ENCODE measurements around the gene ME3. TPM values are rescaled to one million over a fixed set of nuclear protein-coding genes. Genes with fewer than 3 reads are reported as not detected.

The ME3 gene
- total RNA-seq, 1 donor from 2014 or later: 28.5 TPM

DNA sequence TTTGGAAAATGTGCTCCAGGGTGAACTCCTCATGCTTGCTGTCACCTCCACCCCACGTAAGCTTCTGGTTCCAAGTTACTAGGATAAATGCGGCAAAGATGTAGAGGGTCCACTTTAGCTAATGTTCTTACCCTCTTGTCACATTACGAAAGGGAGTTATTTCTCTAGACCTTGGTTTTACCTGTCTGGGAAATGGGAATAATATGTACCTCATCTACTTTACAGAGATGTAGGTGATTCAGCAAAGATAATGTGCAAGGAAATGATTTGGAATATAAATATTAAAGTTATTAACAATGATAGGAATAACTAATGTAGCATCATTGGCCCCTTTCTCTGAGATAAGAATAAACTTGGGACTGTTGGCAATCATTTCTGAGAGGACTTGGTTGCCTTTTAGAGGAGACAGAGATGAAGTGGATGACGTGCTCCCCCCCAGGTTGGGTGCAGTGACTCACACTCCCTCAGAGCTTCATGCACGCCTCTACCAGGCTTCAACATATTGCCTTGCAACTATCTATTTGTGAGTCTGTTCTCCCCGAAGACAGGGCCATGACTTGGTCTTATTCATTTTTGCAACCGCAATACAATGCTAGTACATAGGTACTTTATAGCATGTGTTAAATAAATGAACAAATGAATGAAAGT lies 97.1 kb downstream of the ME3 start:
- H3K36me3 ChIP-seq: no peaks in the 10 kb centered on the region
- peaks cover 45% of the 10 kb centered on the region for H3K4me1 ChIP-seq
- H3K4me3 ChIP-seq: no peak overlapping the region
- DNase-seq (ENCODE audit: extremely low spot score in 2 of 2): no peak
- H3K27me3 ChIP-seq: no peaks in the 10 kb centered on the region
- intact Hi-C loops (cut with DNase I): no loop called here
- no peak for TF ChIP-seq POLR2AphosphoS5 (IDR thresholded peaks at IDR 0.05; ENCODE audit: insufficient read depth in 1 of 2, low read depth in 1 of 2)
- TF ChIP-seq POLR2A (IDR thresholded peaks at IDR 0.05): no peak
- TF ChIP-seq, protein P1, sequence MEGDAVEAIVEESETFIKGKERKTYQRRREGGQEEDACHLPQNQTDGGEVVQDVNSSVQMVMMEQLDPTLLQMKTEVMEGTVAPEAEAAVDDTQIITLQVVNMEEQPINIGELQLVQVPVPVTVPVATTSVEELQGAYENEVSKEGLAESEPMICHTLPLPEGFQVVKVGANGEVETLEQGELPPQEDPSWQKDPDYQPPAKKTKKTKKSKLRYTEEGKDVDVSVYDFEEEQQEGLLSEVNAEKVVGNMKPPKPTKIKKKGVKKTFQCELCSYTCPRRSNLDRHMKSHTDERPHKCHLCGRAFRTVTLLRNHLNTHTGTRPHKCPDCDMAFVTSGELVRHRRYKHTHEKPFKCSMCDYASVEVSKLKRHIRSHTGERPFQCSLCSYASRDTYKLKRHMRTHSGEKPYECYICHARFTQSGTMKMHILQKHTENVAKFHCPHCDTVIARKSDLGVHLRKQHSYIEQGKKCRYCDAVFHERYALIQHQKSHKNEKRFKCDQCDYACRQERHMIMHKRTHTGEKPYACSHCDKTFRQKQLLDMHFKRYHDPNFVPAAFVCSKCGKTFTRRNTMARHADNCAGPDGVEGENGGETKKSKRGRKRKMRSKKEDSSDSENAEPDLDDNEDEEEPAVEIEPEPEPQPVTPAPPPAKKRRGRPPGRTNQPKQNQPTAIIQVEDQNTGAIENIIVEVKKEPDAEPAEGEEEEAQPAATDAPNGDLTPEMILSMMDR (IDR thresholded peaks at IDR 0.05): no peak
- no peaks in the 10 kb centered on the region for H3K9me3 ChIP-seq
- no peak overlapping the region for H3K27ac ChIP-seq

DNA sequence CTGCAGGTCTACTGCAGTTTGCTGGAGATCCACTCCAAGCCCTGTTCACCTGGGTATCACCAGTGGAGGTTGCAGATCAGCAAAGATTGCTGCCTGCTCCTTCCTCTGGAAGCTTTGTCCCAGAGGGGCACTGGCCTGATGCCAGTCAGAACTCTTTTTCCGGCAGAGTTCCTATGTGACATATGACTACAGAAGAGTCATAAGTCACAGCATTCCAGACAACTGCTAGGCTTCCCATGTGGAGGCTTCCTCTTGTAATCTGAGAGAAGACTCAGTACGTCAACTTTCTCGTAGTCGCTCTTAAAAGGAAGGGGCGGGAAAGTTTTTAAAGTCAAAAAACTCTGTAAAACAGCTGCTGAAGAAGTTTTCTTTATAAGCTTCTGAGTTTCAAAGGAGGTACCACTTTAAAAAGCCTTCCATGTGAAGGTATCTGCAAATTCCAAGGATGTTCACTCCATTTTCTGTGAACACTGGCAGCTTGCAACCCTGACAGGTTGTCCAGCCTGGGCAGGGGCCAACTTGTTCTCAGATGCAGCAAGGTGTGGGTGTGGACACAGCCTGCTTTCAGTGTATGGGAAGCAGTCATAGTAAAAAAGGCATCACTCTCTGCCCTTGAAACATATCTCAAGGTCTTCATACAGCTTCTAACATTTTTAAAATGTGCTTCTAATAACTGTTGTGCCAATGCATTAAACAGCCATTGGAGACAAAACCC lies 97.8 kb downstream of the ME3 start:
- peaks cover 45% of the 10 kb centered on the region for H3K4me1 ChIP-seq
- intact Hi-C loops (cut with DNase I): no loop called here
- no peak for DNase-seq (ENCODE audit: extremely low spot score in 2 of 2)

DNA sequence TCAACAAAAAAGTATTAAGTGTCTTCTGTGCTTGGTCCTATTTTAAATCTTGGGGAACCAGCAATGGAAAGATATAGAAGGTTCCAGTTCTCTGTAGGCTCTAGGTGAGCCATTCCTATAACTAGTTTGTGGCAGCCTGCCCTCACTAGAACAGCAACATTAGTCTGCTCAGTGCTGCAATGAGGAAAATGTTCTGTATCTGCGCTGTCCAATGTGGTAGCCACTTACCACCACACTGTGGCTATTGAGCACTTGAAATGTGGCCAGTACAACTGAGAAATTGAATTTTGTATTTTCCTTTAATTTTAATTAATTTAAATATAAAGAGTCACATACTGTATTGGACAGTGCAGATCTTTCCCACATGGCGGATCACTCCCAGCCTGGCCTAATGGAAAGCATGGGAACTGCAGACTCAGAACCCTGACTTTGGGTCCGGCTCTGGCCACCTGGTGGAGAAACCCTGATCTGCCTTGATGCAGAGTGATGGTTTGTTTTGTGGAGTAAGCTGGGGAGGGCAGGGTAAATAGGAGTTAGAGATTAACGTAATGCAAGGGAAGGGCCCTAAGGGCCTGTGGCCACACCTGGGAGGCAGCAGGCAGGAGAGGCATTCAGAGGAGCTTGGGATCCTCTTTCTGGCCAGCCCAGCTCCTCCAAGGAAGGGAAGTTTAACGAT lies 101.0 kb downstream of the ME3 start:
- no peak for DNase-seq (ENCODE audit: extremely low spot score in 2 of 2)
- no peaks in the 10 kb centered on the region for H3K27me3 ChIP-seq
- intact Hi-C loops (cut with DNase I): no loop called here
- H3K27ac ChIP-seq: no peak overlapping the region
- no peaks in the 10 kb centered on the region for H3K36me3 ChIP-seq
- no peaks in the 10 kb centered on the region for H3K9me3 ChIP-seq
- H3K4me3 ChIP-seq: no peak overlapping the region
- peaks cover 22% of the 10 kb centered on the region for H3K4me1 ChIP-seq
- TF ChIP-seq POLR2A (IDR thresholded peaks at IDR 0.05): no peak
- TF ChIP-seq POLR2AphosphoS5 (IDR thresholded peaks at IDR 0.05; ENCODE audit: insufficient read depth in 1 of 2, low read depth in 1 of 2): no peak
- TF ChIP-seq, protein P1 (IDR thresholded peaks at IDR 0.05): peak in 1 of 3 experiments; percentile 7

More for the DNA sequence above, 97.8 kb downstream of the ME3 start:
- TF ChIP-seq POLR2AphosphoS5 (IDR thresholded peaks at IDR 0.05; ENCODE audit: insufficient read depth in 1 of 2, low read depth in 1 of 2): no peak
- no peak for TF ChIP-seq POLR2A (IDR thresholded peaks at IDR 0.05)
- TF ChIP-seq, protein P1 (IDR thresholded peaks at IDR 0.05): no peak
- no peaks in the 10 kb centered on the region for H3K27me3 ChIP-seq
- no peaks in the 10 kb centered on the region for H3K9me3 ChIP-seq
- no peak overlapping the region for H3K27ac ChIP-seq
- no peak overlapping the region for H3K4me3 ChIP-seq
- H3K36me3 ChIP-seq: no peaks in the 10 kb centered on the region

DNA sequence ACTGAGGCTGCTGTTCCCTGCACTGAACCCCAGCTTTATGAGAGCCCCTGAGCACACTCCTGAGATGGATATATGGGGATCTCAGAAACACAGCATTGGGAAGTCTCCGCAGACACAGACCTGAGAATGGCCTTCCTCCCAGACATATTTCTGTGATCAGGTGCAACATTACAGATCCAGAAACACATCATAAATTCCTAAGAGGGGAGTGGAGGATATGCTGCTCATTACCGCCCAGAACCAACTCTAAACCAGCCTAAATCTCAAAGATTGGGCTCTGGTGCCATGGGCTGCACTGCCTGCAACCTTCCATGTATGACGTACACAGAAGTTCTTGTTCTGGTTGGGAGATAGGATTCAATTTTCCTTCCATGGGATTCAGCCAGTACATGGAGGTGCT lies 102.0 kb downstream of the ME3 start:
- no peak for DNase-seq (ENCODE audit: extremely low spot score in 2 of 2)
- intact Hi-C loops (cut with DNase I): no loop called here
- H3K27ac ChIP-seq: no peak overlapping the region
- TF ChIP-seq POLR2AphosphoS5 (IDR thresholded peaks at IDR 0.05; ENCODE audit: insufficient read depth in 1 of 2, low read depth in 1 of 2): no peak
- TF ChIP-seq, protein P1 (IDR thresholded peaks at IDR 0.05): no peak
- TF ChIP-seq POLR2A (IDR thresholded peaks at IDR 0.05): no peak
- H3K27me3 ChIP-seq: no peaks in the 10 kb centered on the region
- H3K4me1 ChIP-seq: peaks cover 18% of the 10 kb centered on the region
- H3K36me3 ChIP-seq: no peaks in the 10 kb centered on the region
- H3K9me3 ChIP-seq: no peaks in the 10 kb centered on the region
- H3K4me3 ChIP-seq: no peak overlapping the region

Data from vagina (tissue), 2 donors.